H9 (cell line): ENCODE measurements around the gene STK10. TPM values are rescaled to one million over a fixed set of nuclear protein-coding genes. Genes with fewer than 3 reads are reported as not detected.

ENCODE experiments used
- DNase-seq: peaks from one replicate; pipeline ENCODE4 v3.0.0-alpha.2; 2017
- H2AFZ ChIP-seq: one replicate; pipeline ENCODE4 v1.6.1; 2013; ENCODE audit warnings: mild to moderate bottlenecking, low read length, control low read depth, moderate library complexity
- H2AK5ac ChIP-seq: 2 replicates; pipeline ENCODE4 v1.6.1; 2013; ENCODE audit warnings: low read length, control low read depth, mixed read lengths; ENCODE audit not compliant: insufficient read length
- H2BK120ac ChIP-seq: one replicate; pipeline ENCODE4 v1.6.1; 2013; ENCODE audit warnings: low read depth, mild to moderate bottlenecking, low read length, control low read depth, inconsistent platforms; ENCODE audit not compliant: poor library complexity, severe bottlenecking
- H2BK12ac ChIP-seq: 2 replicates; pipeline ENCODE4 v1.6.1; 2013; ENCODE audit warnings: low read length, control low read depth, mixed read lengths, low read depth; ENCODE audit not compliant: insufficient read length
- H2BK15ac ChIP-seq: 2 replicates; pipeline ENCODE4 v1.6.1; 2013; ENCODE audit warnings: low read depth, low read length, control low read depth
- H2BK20ac ChIP-seq: one replicate; pipeline ENCODE4 v1.6.1; 2013; ENCODE audit warnings: low read depth, mild to moderate bottlenecking, low read length, control low read depth, inconsistent platforms; ENCODE audit not compliant: poor library complexity, severe bottlenecking
- H2BK5ac ChIP-seq: 2 replicates; pipeline ENCODE4 v1.6.1; 2013; ENCODE audit warnings: low read length, control low read depth, mixed read lengths; ENCODE audit not compliant: insufficient read length
- H3K14ac ChIP-seq: 2 replicates; pipeline ENCODE4 v1.6.1; 2013; ENCODE audit warnings: low read length, control low read depth; ENCODE audit not compliant: insufficient read depth
- H3K18ac ChIP-seq: 2 replicates; pipeline ENCODE4 v1.6.1; 2013; ENCODE audit warnings: low read depth, mild to moderate bottlenecking, mixed read lengths, low read length, control low read depth; ENCODE audit not compliant: insufficient read length
- H3K23ac ChIP-seq: 2 replicates; pipeline ENCODE4 v1.6.1; 2013; ENCODE audit warnings: low read length, control low read depth, mixed read lengths, low read depth; ENCODE audit not compliant: insufficient read length
- H3K23me2 ChIP-seq: 2 replicates; pipeline ENCODE4 v1.6.1; 2013; ENCODE audit warnings: low read depth, mild to moderate bottlenecking, mixed read lengths, low read length, control low read depth; ENCODE audit not compliant: insufficient read length, poor library complexity, severe bottlenecking
- H3K27ac ChIP-seq: 2 replicates; pipeline ENCODE4 v1.5.1; 2013; ENCODE audit warnings: low read length, control low read depth, mixed read lengths, low read depth; ENCODE audit not compliant: insufficient read length
- H3K27me3 ChIP-seq: 2 replicates; pipeline ENCODE4 v1.6.1; 2013; ENCODE audit warnings: low read length, control low read depth, inconsistent platforms; ENCODE audit not compliant: insufficient read depth
- H3K4ac ChIP-seq: 2 replicates; pipeline ENCODE4 v1.6.1; 2013; ENCODE audit warnings: low read depth, mild to moderate bottlenecking, control low read depth, inconsistent platforms, low read length, moderate library complexity
- H3K4me1 ChIP-seq: 2 replicates; pipeline ENCODE4 v1.6.1; 2013; ENCODE audit warnings: low read length, control low read depth, inconsistent platforms; ENCODE audit not compliant: insufficient read depth
- H3K4me2 ChIP-seq: 2 replicates; pipeline ENCODE4 v1.6.1; 2013; ENCODE audit warnings: low read length, control low read depth, mixed read lengths; ENCODE audit not compliant: insufficient read length, insufficient read depth
- H3K56ac ChIP-seq: 2 replicates; pipeline ENCODE4 v1.6.1; 2013; ENCODE audit warnings: low read depth, mild to moderate bottlenecking, mixed read lengths, low read length, control low read depth; ENCODE audit not compliant: insufficient read length
- H3K79me1 ChIP-seq: 2 replicates; pipeline ENCODE4 v1.6.1; 2013; ENCODE audit warnings: low read depth, mild to moderate bottlenecking, moderate library complexity, low read length, control low read depth, inconsistent platforms; ENCODE audit not compliant: insufficient read depth, poor library complexity, severe bottlenecking
- H3K79me2 ChIP-seq: 2 replicates; pipeline ENCODE4 v1.6.1; 2013; ENCODE audit warnings: low read length, control low read depth, inconsistent platforms; ENCODE audit not compliant: insufficient read depth
- H3K9ac ChIP-seq: 2 replicates; pipeline ENCODE4 v1.6.1; 2013; ENCODE audit warnings: low read length, control low read depth, mixed read lengths; ENCODE audit not compliant: insufficient read length; ENCODE audit errors: extremely low read depth
- H3K9me3 ChIP-seq: one replicate; pipeline ENCODE4 v1.6.1; 2013; ENCODE audit warnings: low read depth, low read length, inconsistent platforms; ENCODE audit not compliant: control insufficient read depth
- H3T11ph ChIP-seq: one replicate; pipeline ENCODE4 v1.6.1; 2013; ENCODE audit warnings: mild to moderate bottlenecking, low read length, control low read depth, inconsistent platforms
- H4K20me1 ChIP-seq: one replicate; pipeline ENCODE4 v1.6.1; 2013; ENCODE audit not compliant: control insufficient read depth, insufficient read length, insufficient read depth
- H4K5ac ChIP-seq: 2 replicates; pipeline ENCODE4 v1.6.1; 2013; ENCODE audit warnings: low read depth, mild to moderate bottlenecking, mixed read lengths, low read length, control low read depth; ENCODE audit not compliant: insufficient read length
- H4K8ac ChIP-seq: replicated peaks from 2 replicates; pipeline ENCODE4 v1.6.1; 2013; ENCODE audit warnings: low read length, control low read depth, mixed read lengths, low read depth; ENCODE audit not compliant: insufficient read length
- H4K91ac ChIP-seq: 2 replicates; pipeline ENCODE4 v1.6.1; 2013; ENCODE audit warnings: low read depth, mild to moderate bottlenecking, moderate library complexity, mixed read lengths, low read length, control low read depth; ENCODE audit not compliant: insufficient read length
- H3K27ac Mint-ChIP-seq, 3 experiments: 2 replicates in 2 of 3; 3 replicates in 1 of 3; pipeline ENCODE4 v1.8.0; 2020 to 2021; ENCODE audit warnings: mixed read lengths in 3 of 3, mild to moderate bottlenecking in 1 of 3, moderate library complexity in 1 of 3
- H3K27me3 Mint-ChIP-seq: 2 replicates; pipeline ENCODE4 v1.8.0; 2021; ENCODE audit warnings: low read depth, mild to moderate bottlenecking, moderate library complexity, mixed read lengths
- H3K36me3 Mint-ChIP-seq, 3 experiments: 2 replicates in 2 of 3; 3 replicates in 1 of 3; pipeline ENCODE4 v1.8.0; 2020 to 2021; ENCODE audit warnings: low read depth in 3 of 3, mixed read lengths in 3 of 3; ENCODE audit not compliant: insufficient read depth in 1 of 3
- H3K4me1 Mint-ChIP-seq, 2 experiments: 2 replicates each; pipeline ENCODE4 v1.8.0; 2020; ENCODE audit warnings: mixed read lengths in 2 of 2
- H3K4me3 Mint-ChIP-seq, 2 experiments: 2 replicates in 1 of 2; 3 replicates in 1 of 2; pipeline ENCODE4 v1.8.0; 2020 to 2021; ENCODE audit warnings: mild to moderate bottlenecking in 2 of 2, mixed read lengths in 2 of 2, moderate library complexity in 1 of 2
- H3K9me3 Mint-ChIP-seq, 2 experiments: 2 replicates in 1 of 2; 3 replicates in 1 of 2; pipeline ENCODE4 v1.8.0; 2020; ENCODE audit warnings: mild to moderate bottlenecking in 2 of 2, mixed read lengths in 2 of 2, moderate library complexity in 1 of 2
- WGBS: extraction: QIAGEN DNeasy Blood & Tissue Kit; methylation state at CpG from one replicate; pipeline ENCODE4 v1.1.7; 2013; ENCODE audit warnings: missing lambda C conversion rate, low lambda C conversion rate, mixed read lengths; ENCODE audit not compliant: insufficient read length; ENCODE audit errors: extremely low coverage; 5-methylcytosine and 5-hydroxymethylcytosine counted together
- total RNA-seq: library from RNA; stranded (reverse); gene quantifications from 2 replicates; pipeline ENCODE4 v1.2.1, GENCODE V29; 2021
- TF ChIP-seq, protein P1 (sequence below): fragments of 200-600 bp; sonication (generic); conservative IDR thresholded peaks from 3 replicates; pipeline ENCODE4 v1.8.0; 2021; ENCODE audit warnings: antibody characterized with exemption, mild to moderate bottlenecking

Gene STK10
- total RNA-seq, 1 experiment from 2014 or later: 14.6 TPM

DNA sequence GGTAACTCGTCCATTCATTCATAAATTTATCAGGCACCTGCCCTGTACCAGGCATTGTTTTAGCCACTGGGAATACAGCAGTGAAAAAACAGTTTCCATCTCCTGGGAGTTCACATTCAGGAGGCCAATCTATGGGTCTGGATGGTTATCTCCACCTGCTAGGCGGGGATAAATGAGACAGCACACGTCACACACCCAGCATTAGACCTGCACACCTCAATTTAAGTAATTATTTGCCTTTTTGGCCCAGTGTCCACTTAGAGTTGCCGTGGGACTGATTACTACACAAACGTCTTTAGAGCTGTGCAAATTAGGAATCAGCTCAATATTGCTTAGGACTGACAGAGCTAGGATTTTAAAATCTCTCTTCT lies 46.1 kb downstream of the STK10 start:
- H3K36me3 Mint-ChIP-seq: peaks cover 0 to 4% (median 0%) of the 10 kb centered on the region in 3 experiments; a peak in 3 of 7 replicates
- Histone ChIP-seq H3K18ac (no peak overlapping the region), H3K9me3 (no peaks in the 10 kb centered on the region), H3K4ac (no peak overlapping the region), H3K27me3 (no peaks in the 10 kb centered on the region), H3K23ac (no peak overlapping the region), H4K20me1 (no peaks in the 10 kb centered on the region), H3K14ac (no peak overlapping the region), H4K5ac (no peak overlapping the region), H3K4me2 (no peak overlapping the region), H4K91ac (no peak overlapping the region), H2AFZ (no peak overlapping the region), H3K23me2 (no peaks in the 10 kb centered on the region), H2AK5ac (no peak overlapping the region), H3K4me1 (no peaks in the 10 kb centered on the region), H3K79me1 (no peaks in the 10 kb centered on the region), H3K56ac (no peak overlapping the region), H3K9ac (no peak overlapping the region), H4K8ac (no peak overlapping the region), H2BK120ac (no peak overlapping the region), H3K79me2 (no peaks in the 10 kb centered on the region), H2BK15ac (no peak overlapping the region), H2BK12ac (no peak overlapping the region), H2BK5ac (no peak overlapping the region), H2BK20ac (no peak overlapping the region), H3K27ac (no peak overlapping the region), H3T11ph (no peak overlapping the region)
- TF ChIP-seq, protein P1, sequence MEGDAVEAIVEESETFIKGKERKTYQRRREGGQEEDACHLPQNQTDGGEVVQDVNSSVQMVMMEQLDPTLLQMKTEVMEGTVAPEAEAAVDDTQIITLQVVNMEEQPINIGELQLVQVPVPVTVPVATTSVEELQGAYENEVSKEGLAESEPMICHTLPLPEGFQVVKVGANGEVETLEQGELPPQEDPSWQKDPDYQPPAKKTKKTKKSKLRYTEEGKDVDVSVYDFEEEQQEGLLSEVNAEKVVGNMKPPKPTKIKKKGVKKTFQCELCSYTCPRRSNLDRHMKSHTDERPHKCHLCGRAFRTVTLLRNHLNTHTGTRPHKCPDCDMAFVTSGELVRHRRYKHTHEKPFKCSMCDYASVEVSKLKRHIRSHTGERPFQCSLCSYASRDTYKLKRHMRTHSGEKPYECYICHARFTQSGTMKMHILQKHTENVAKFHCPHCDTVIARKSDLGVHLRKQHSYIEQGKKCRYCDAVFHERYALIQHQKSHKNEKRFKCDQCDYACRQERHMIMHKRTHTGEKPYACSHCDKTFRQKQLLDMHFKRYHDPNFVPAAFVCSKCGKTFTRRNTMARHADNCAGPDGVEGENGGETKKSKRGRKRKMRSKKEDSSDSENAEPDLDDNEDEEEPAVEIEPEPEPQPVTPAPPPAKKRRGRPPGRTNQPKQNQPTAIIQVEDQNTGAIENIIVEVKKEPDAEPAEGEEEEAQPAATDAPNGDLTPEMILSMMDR: no peak
- no CpG with 5 or more reads among the region's 5 CpGs for WGBS
- H3K4me3 Mint-ChIP-seq: no peak overlapping the region
- H3K27me3 Mint-ChIP-seq: no peaks in the 10 kb centered on the region
- no peak for DNase-seq
- H3K4me1 Mint-ChIP-seq: peaks cover 18% of the 10 kb centered on the region in 2 experiments
- peaks cover 4 to 6% of the 10 kb centered on the region in 2 experiments; a peak in 4 of 5 replicates for H3K9me3 Mint-ChIP-seq
- H3K27ac Mint-ChIP-seq: peak overlapping the region in 1 of 3 experiments; percentile 11; a peak in 1 of 7 replicates
